Measurements from ENCODE around the gene CPA4.
"Not testable (repeated sequence)": the region's sequence is repeated elsewhere in the genome, so short reads cannot be mapped to it uniquely, and the experiment has no call there.

CPA4 gene

DNA sequence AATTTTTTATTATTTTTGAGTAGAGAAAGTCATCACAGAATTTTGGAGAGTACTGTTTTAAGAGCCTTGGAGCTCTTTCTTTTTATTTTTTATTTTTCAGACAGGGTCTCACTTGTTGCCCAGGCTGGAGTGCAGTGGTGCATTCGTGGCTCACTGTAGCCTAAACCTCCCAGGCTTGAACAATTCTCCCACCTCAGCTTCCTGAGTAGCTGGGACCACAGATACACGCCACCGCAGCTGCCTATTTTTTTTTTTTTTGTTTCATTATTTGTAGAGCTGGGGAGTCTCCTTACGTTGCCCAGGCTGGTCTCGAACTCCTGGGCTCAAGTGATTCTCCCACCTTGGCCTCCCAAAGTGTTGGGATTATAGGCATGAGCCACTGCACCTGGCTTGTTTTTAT lies 10.6 kb downstream of the CPA4 start:
- no peak for DNase-seq

DNA sequence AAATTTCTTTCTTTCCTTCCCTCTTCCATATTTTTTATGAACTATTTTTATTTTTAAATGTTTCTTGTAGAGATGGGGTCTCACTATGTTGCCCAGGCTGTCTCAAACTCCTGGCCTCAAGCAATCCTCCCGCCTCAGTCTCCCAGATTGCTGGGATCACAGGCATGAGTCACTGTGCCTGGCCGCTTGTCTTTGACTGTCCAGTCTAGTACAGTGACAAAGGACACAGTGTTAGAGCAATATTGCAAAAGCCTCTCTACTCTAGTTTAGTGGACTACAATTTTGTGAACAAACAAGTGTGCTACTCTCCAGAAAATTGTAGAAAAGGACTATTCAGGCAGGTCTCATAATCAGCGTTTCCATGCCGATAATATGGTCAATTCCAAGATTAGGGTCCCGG lies 11.0 kb downstream of the CPA4 start:
- DNase-seq: no peak

DNA sequence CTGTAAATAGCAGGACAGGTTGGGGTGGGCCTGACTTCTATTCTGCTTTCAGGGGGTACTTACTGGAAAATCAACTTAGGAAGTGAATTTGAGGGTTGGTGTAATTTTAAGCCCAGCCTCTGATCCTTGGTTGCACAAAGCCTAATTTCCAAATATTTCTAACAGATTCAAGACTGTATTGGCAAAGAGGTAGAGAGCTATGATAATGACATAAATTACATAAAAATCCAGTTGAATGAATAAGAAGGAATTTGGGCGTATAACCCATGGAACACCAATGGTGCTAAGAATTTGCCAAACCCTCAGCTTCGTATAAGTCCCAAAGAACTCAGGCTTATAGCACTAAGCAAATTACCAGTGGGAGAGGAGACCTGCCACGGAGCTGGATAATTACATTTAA lies 11.9 kb downstream of the CPA4 start:
- DNase-seq: no peak

DNA sequence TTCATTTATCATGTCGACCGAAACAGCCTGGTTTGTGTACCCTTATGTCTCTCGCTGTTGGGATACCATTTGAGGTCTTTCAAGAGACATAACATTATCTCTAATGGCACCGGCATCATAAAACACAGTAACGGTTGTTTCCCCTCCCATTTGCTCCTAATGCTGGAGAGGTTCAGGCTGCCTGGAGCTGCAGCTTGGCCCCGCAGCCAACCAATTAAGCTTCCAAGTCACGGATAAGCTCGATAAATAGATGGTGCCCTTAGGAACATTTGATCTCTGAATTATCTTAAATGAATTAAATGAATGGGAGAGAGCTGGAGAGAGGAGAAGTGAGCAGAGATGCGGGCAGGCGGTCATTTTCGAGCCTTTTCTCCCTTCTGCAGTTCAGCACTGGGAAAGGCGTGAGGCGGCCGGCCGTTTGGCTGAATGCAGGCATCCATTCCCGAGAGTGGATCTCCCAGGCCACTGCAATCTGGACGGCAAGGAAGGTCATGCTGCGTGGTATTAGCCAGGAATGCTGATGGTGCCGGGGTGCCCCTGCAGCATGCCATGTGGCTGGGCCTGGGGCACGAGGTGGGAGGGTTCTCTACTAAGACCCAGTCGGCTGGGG lies 12.6 kb downstream of the CPA4 start:
- DNase-seq: no peak

DNA sequence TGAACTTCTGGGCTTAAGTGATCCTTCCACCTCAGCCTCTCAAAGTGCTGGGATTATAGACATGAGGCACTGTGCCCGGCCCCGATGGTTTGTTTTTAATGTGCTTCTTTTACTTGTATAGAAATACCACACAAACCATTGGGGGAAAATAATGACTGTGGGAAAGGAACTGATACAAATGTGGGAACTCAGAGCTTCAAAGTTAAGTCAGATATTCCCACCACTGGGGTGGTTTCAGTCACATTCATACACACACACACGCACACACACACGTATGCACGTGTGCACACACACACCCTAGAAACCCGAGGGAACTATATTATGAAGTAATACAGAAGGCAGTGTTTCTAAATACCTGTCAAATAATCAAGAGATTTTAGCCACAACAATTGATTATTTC lies 17.0 kb downstream of the CPA4 start:
- no peak for DNase-seq

DNA sequence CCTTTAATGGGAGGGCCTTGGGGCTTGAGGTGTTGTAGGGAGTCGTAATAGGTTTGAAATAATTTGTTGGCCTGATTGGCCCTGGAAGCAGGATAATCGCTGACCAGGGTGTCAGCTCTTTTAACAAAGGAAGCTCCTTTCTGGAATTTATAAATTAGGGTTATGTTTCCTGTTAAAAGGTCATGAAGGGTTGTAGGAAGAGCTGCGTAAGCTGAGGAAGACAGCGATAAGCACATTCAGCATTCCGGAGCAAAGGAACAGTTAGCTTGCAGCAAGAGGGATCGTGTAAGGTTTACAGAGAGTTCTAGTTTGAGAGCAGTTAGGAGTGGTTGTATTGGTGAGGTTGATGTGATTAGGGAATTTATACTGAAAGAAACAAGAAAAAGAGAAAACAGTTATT lies 21.3 kb downstream of the CPA4 start:
- no peak for DNase-seq

DNA sequence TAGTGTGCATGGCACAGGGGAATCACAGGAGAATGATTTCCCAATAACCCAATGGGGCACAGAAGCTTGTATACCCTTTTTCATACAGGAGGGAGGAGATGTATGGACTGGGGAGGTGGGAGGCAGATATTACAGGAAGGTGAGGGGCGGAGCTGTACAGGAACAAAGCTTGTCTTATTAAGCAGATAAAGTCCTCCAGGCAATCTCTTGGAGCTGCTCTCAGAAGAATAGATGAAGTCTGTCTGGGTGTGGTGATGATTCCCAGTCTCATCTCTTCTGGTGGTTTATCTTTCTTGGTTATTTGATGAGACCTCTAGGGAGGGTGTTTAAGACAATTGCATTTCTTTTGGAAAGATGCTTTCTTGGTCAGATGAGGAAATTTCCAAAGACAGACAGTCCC lies 26.6 kb downstream of the CPA4 start:
- no peak for DNase-seq

DNA sequence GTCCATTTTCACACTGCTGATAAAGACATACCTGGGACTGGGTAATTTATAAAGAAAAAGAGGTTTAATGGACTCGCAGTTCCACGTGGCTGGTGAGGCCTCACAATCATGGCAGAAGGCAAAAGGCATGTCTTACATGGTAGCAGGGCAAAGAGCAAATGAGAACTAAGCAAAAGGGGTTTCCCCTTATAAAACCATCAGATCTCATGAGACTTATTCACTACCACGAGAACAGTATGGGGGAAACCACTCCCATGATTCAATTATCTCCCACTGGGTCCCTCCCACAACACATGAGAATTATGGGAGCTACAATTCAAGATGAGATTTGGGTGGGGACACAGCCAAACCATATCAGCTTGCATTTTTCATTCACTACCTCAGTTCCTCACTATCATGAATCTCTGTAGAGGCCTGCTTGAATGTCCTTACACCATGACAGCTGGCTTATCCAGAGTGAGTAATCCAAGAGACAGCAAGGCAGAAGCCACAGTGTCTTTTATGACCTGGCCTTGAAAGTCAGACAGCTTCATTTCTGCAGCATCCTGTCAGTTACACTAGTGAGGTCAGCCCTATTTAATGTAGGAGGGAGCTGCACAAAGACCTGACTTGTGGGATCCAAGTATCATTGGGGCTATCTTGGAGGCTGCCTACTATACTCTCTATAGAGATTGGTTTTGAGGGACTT lies 28.7 kb downstream of the CPA4 start:
- DNase-seq: not testable (repeated sequence)

DNA sequence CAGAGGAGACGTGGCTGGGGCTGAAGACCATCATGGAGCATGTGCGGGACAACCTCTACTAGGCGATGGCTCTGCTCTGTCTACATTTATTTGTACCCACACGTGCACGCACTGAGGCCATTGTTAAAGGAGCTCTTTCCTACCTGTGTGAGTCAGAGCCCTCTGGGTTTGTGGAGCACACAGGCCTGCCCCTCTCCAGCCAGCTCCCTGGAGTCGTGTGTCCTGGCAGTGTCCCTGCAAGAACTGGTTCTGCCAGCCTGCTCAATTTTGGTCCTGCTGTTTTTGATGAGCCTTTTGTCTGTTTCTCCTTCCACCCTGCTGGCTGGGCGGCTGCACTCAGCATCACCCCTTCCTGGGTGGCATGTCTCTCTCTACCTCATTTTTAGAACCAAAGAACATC lies 29.7 kb downstream of the CPA4 start:
- DNase-seq: no peak

DNA sequence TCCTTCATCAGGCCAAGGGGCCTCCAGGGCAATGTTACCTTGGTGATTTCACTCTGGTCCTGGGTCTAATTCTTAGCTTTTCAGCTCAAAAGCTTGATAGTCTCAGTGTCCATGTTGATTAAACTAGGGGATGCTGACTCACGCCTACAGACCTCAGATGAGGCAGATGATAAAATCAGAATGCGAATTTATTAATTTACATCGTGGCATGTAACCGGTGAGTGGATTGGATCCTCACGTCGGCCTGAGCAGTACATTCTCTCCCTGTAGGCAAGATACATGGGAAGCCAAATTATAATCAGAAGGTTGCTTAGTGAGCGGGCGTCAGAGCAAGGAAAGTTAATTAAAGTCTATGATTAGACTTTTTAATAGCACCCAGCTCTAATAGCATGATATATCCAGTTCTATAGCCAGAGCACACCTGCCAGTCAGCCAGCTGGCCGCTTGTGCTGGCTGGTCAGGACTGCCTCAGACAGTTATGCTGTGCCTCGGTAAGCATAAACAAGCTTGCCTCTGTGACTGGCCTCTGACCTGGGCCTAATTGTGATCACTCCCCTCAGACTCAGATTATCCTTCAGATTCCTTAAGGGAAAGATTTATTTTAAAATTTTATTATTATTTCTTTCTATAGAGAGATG lies 31.5 kb downstream of the CPA4 start:
- no peak for DNase-seq

DNA sequence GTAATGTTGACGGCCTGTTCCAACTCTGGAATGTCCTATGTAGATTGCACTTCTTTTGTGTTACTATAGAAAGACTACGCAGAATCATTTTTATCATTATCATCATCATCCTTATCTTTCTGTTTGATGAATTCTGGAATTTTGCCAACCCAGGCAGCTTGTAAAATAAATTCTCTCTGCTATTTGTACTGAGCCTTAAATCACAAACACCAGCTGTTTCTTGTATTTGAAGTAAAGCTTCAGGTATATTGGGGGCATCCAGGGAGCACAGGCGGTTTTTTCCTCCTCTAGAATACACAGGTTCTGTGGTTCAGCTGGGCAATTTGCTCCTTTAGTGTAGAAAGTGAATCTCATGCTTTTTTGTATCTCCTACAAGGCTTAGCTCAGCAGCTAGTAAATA lies 36.7 kb downstream of the CPA4 start:
- no peak for DNase-seq

DNA sequence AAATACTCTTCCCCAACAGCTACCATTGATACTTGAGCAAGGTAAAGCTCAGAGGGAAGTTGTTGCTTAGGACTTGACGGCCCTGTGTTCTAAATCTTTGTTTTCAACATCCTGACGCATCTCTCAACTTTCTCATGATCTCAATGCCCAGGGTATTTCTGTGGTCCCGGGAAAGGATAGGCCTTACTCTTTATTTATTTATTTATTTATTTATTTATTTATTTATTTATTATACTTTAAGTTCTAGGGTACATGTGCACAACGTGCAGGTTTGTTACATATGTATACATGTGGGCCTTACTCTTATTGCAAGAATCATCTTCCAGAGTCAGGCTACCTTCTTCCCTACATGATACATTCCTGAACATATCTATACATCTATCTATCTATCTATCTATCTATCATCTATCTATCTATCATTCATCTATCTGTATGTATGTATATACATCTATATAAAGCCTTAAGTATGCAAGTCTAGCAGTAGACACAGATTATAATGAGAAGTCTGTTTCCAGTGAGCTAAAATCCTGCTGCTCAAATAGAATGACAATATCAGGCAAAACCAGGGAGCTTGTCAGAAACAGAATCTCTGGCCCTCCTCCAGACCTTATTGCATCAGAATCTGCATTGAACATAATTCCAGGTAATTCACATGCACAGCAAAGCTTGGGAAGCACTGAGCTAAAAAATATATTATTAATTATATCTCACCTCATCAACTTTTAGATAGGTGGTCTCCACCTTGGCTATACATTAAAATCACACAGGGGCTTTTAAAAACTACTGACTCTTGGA lies 39.5 kb downstream of the CPA4 start:
- DNase-seq: no peak

DNA sequence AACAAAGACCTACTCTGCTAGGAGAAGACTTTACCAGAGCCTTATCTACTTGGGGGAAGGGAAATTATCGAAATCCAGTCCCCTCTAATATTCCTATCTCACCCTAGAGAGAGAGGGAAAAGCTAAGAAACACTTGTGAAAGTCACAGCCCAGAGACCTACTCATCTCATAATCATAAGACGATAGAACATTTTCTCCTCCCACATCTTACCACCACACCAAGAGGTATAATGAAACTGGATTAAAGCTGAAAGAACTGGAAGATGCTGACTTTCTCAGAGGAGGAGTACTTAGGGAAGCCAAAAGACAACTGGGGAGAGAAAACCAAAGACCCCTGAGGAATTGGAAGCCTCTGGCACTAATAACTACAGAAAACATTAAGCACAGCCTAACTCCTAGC lies 40.9 kb downstream of the CPA4 start:
- DNase-seq: no peak

DNA sequence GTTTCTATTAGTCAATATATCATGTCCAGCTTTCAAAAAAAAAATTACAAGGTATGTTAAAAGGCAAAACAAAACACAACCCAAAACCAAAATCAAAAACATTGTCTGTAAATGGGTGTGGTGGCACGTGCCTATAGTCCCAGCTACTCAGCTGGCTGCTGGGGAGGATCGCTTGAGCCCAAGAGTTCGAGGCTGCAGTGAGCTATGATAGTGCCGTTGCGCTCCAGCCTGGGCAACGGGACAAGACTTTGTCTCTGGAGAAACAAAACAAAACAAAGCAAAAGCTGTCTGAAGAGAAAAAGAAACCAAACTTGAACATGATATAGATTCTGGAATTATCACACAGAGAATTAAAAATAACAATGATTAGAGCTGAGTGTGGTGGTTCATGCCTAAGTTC lies 41.3 kb downstream of the CPA4 start:
- no peak for DNase-seq

DNA sequence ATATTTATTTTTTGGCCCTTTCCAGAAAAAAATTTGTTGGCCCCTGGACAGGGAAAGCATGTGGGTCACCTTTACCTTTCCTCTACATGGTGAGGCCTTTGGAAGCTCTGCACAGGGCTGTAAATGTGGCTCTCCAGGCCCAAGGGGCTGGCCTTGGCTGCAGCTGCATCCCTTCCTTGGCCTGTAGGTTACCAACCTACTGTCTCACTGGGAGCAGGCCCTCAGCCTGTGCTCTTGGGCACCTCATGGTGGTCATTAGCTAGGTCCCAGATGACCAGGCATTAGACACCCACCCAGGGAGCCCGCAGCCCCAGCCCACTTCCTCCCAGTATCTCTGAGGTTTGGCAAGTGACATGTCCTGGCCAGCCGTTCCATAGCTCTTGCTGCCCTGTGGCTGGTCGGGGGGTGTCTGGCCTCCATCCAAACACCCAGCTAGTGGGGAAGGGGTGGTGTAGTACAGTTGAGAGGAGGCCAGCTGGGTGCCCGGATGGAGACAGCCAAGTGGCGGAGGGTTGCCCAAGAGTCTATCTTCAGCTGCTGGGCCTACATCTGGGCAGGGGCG lies 44.5 kb downstream of the CPA4 start:
- no peak for DNase-seq

DNA sequence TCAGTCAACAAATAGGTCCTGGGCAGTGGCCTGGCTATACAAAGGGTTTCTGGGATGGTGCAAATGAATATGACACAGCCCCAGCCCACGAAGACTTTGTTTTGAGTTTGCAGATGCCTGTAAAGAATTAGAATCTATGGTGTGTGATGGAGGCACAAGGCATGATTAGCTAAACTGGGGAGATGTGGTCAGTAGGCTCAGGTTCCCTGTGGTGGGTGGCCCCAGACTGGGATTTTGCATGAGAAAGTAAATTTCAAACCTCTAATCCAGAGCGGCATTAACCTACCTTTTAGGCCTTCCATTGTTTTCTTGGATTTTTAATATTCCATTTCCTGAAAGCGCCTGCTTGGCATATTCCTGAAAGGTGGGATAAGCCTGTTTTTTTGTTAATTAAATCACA lies 45.3 kb downstream of the CPA4 start:
- no peak for DNase-seq

DNA sequence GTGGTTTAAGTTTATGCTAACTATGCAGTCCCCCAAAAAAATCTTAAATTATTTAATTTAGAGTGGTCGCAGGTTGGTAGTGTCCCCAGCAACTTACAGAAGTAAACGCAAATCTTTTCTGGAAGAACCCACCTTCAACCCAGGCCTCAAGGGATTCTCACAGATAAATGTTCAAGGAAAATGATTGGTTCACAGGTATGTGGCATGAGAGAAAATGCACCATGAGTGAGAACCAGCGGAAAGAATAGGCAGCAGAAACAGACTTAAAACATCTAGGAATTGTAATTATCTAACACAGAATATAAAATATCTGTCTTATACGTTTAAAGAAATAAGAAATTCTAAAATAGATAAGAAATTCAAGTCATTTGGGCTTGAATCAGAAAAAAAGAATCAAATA lies 48.9 kb downstream of the CPA4 start:
- DNase-seq: no peak

DNA sequence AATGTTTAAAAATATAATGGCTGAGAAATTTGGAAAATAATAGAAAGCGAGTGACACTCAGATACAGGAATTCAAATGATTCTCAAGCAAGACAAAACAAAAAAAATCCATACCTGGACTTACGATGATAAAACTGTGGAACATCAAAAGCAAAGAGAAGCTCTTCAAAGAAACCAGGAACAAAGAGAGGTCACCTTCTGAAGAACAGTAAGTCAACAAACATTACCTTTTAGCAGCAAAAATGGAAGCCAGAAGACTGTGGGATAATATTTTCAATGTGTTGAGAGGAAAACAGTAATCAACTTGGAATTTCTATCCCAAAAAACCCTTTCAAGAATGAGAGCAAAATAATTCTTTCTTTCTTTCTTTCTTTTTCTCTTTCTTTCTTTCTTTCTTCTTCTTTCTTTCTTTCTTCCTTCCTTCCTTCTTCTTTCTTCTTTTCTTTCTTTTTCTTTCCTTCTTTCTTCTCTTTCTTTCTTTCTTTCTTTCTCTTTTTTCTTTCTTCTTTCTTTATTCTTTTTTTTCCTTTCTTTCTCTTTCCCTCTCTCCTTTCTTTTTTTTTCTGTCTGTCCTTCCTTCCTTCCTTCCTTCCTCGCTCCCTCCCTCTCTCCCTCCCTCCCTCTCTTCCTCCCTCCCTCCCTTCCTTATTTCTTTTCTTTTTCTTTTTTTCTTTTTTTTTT lies 49.9 kb downstream of the CPA4 start:
- DNase-seq: no peak

DNA sequence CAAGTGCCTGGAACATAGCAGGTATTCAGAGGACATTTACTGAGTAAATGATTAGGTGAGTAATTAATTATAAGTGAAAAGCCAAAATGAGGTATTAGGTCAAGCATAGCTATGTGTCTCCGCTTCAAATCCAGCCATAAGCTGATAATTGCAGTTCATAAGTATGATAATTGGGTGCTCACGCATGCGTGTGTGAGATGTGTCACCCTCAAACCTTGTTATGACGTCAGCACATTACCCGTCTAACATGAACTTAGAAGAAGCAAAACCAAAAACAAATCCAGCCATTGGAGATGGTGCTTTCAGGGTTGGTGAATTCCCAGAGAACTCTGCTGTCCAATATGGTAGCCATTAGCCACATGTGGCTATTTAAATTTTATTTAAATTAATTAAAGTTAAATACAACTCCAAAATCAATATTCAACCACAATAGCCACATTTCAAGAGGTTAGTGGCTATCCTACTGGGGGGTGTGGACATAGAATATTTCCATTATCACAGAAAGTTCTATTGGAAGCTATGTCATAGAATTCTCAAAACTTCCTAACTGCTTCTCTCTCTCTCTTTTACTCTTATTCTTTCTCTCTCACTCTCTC lies 51.4 kb downstream of the CPA4 start, which contains the start of gene CPA5:
Gene CPA5, plus strand, starts transcription at position 546 of the 596 bp plus-strand sequence. CDS start 1,670 bp downstream, outside the sequence.
- DNase-seq: no peak

DNA sequence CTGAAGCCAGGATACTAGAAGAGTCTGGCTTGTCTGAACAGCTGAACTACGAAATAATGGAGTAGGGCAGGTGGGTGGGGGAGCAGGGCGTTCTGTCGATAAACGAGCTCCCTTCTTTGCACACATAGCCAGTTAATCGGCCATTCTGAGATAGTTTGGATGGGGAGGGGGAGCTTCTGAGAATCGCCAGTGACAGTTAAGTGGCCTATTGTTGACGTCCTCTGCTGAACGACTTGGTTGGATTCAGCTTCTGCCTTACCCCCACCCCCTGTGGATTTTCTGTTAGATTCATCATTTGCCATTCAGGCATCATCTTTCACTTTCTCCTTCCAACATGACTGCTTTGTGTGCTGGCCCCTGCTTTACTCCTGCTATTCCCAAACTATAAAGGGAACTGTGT lies 52.2 kb downstream of the CPA4 start:
- no peak for DNase-seq

DNA sequence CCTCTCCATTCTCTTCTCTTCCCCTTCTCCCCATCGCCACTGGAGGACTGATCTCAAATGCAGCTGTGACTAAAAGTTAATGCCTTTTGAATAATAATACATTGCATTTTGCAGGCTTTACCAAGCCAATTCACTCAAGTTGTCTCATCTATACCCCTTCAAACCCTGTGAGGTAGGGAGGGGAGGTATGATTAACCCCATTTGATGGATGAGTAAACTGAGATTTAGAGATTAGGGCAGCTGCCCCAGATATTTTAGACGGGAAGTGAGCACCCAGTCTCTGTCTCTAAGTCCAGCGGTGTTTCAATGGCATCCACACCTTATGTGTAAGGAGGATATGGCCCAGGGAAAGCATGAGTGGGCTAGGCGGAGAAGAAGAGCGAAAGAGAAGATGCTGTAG lies 52.8 kb downstream of the CPA4 start:
- no peak for DNase-seq

DNA sequence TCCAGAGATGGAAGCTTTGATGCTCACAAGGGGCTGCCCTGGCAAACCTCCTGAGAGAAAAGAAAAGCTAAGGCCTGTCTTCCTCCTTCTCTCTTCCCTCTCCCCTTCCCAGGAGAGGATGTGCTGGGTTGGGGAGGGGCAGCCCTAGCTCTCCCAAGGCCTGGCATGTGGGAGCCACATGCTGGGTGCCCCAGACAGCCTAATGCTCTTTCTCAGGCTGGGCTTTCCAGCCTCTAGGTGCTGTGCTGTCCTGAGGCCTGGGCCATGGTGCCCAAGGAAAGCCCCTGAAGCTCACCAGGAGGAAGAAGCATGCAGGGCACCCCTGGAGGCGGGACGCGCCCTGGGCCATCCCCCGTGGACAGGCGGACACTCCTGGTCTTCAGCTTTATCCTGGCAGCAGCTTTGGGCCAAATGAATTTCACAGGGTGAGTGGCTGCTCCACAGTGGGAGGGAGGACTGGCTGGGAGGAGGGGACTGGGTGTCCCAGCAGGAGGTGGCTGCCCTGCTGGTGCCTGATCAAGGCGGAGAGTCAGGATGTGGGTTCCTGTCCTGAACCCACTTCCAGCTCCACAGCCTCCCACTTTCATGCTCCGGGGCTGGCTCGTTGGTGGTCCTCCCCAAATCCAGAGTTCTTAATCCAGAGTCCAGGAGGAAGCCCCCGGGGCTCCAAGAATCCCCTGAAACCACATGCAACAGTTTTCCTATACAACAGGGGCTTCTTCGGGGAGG lies 53.4 kb downstream of the CPA4 start:
- no peak for DNase-seq
